Gastroesophageal sphincter (tissue), 4 donors: ENCODE results near the gene OCA2. TPM values are rescaled to one million over a fixed set of nuclear protein-coding genes. Genes with fewer than 3 reads are reported as not detected.

Experiments used
- ATAC-seq: fragments of 150-250 bp; one replicate; pipeline ENCODE4 v1.9.1; 2016; ENCODE audit warnings: mild to moderate bottlenecking, moderate library complexity
- H3K27ac ChIP-seq, 4 donors: fragments of 200-600 bp; sonication (generic) in 3 of 4; 1 replicate in 3 of 4; 2 replicates in 1 of 4; pipeline ENCODE4 v1.5.1; 2016 to 2019
- H3K27me3 ChIP-seq: fragments of 200-600 bp; sonication (generic); one replicate; pipeline ENCODE4 v1.5.1; 2019
- H3K36me3 ChIP-seq, 2 donors: fragments of 200-600 bp; sonication (generic); one replicate each; pipeline ENCODE4 v1.5.1; 2019; ENCODE audit warnings: control low read depth in 1 of 2
- H3K4me1 ChIP-seq, 3 donors: fragments of 200-600 bp; sonication (generic); 1 replicate in 2 of 3; 2 replicates in 1 of 3; pipeline ENCODE4 v1.5.1; 2016 to 2019; ENCODE audit warnings: control low read depth in 2 of 3
- H3K4me3 ChIP-seq, 2 donors: fragments of 200-600 bp; sonication (generic); one replicate each; pipeline ENCODE4 v1.5.1; 2019; ENCODE audit warnings: mild to moderate bottlenecking in 1 of 2, moderate library complexity in 1 of 2
- H3K9me3 ChIP-seq, 3 donors: fragments of 200-600 bp; sonication (generic); one replicate each; pipeline ENCODE4 v1.5.1; 2017 to 2019; ENCODE audit warnings: control low read depth in 2 of 3
- EP300 ChIP-seq: sonication (generic); formaldehyde crosslinking; IDR thresholded peaks from one replicate; pipeline ENCODE4 v1.6.1; 2017; ENCODE audit warnings: antibody characterized with exemption, mild to moderate bottlenecking
- POLR2A ChIP-seq, 2 donors: fragments of 450-650 bp; IDR thresholded peaks; one replicate each; pipeline ENCODE4 v1.6.1; 2017; ENCODE audit warnings: antibody characterized with exemption in 2 of 2, mild to moderate bottlenecking in 2 of 2, moderate library complexity in 1 of 2
- POLR2AphosphoS5 ChIP-seq: sonication (generic); formaldehyde crosslinking; IDR thresholded peaks from one replicate; pipeline ENCODE4 v1.6.1; 2017; ENCODE audit warnings: antibody characterized with exemption
- WGBS, 2 donors: methylation state at CpG; one replicate each; pipeline ENCODE4 v1.1.5; 2018; ENCODE audit warnings: low coverage in 1 of 2; 5-methylcytosine and 5-hydroxymethylcytosine counted together
- total RNA-seq, 4 donors: library from RNA; depleted of rRNA; stranded (reverse); fragments of >200 nt; gene quantifications; one replicate each; pipeline ENCODE4 v1.1.0, GENCODE V29; 2016
- TF ChIP-seq, protein P1 (sequence below), 4 experiments: fragments of 200-600 bp in 2 of 4; fragments of 450-650 bp in 2 of 4; sonication (generic) in 1 of 4; IDR thresholded peaks; one replicate each; pipeline ENCODE4 v1.5.1; 2017 to 2019; ENCODE audit warnings: antibody characterized with exemption in 4 of 4, mild to moderate bottlenecking in 2 of 4, moderate library complexity in 2 of 4

The OCA2 gene
- total RNA-seq, 4 donors from 2014 or later = 0.40 to 2.0 (median 1.1) TPM; not detected in 1

DNA sequence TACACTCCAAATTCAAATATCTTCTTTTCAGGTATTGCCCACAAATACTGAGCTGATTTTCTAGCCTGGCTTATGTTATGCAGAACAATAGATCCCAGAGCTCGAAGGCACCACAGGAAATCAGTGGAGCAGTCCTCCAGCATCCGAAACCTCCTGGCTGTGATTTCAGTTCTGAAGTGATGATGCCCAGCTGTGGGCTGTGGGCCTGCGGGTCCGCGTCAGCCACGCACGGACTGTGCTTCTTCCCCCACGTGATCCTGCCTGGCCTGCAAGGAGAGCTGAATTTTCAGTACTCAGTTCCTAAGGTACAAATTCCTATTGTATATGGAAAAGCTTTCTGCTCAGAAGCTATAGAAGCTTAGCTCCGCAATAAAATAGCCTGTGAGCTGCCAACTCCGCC lies 96.2 kb downstream of the OCA2 start:
- H3K9me3 ChIP-seq = no peaks in the 10 kb centered on the region
- no peak for ATAC-seq
- H3K27ac ChIP-seq = no peak overlapping the region
- H3K4me1 ChIP-seq = no peaks in the 10 kb centered on the region
- no peak for TF ChIP-seq EP300
- TF ChIP-seq, protein P1, sequence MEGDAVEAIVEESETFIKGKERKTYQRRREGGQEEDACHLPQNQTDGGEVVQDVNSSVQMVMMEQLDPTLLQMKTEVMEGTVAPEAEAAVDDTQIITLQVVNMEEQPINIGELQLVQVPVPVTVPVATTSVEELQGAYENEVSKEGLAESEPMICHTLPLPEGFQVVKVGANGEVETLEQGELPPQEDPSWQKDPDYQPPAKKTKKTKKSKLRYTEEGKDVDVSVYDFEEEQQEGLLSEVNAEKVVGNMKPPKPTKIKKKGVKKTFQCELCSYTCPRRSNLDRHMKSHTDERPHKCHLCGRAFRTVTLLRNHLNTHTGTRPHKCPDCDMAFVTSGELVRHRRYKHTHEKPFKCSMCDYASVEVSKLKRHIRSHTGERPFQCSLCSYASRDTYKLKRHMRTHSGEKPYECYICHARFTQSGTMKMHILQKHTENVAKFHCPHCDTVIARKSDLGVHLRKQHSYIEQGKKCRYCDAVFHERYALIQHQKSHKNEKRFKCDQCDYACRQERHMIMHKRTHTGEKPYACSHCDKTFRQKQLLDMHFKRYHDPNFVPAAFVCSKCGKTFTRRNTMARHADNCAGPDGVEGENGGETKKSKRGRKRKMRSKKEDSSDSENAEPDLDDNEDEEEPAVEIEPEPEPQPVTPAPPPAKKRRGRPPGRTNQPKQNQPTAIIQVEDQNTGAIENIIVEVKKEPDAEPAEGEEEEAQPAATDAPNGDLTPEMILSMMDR (IDR thresholded peaks at IDR 0.05) = no peak
- no peak for TF ChIP-seq POLR2AphosphoS5
- no peak for TF ChIP-seq POLR2A (IDR thresholded peaks at IDR 0.05)
- H3K36me3 ChIP-seq = no peaks in the 10 kb centered on the region
- no peaks in the 10 kb centered on the region for H3K27me3 ChIP-seq
- H3K4me3 ChIP-seq = no peak overlapping the region
- WGBS, 2 donors = 55 to 70% methylated on average over 2 to 5 of the region's 10 CpGs

DNA sequence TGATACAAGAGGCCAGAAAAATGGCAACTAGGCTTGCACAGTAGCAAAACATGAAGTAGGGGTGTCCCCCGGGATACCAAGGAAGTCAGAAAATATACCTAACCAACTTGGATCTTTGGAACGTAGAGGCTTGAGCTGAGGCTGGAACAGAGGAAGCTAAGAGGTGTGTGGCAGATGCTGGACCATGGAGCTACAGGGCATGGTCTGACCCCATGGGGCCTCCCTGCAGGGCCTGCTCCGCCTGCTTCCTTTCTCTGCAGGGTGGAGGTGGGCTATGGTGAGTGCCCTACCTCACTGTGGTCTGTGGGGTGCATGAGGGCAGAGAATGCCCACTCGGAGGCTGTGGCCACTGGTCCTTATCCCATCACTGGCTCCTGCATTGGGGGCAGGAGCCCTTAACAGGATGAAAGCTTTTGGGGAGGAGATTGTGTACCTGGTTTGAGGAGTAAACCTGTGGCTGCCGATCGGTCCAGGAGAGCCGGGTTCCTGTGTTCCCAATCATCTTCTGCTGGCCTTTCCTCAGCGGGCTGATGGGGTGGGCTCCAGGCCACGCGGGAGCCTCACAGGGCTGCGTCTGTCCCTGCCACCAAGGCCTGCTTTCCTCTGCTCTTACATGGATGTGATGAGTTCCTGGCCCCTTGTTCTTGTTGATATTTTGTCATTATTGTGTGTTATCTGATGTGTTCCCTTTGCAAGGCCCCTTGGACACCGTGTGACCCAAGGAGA lies 96.8 kb downstream of the OCA2 start:
- 75% methylated on average over 8 of the region's 12 CpGs; no CpG with 5 or more reads in 1 of the 2 donors for WGBS, 2 donors
- ATAC-seq = no peak

DNA sequence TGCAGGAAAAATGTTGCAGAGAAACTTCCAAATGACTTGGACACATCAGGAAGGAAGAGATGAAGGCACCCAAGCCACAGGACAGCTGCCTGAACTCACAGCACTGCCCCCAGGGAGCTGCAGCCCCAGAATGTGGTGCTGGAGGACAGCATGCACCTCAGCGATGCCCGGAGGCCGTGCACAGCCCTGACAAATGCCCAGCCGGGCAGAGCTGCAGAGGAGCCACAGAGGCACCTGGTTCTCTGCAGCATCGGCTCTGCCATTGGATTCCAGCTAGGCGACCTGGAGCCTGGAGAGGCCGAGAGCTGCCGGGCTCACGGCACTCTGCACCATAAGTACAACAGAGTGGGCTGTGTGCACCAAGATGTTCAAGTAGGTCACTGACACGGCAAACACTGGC lies 97.5 kb downstream of the OCA2 start:
- WGBS, 2 donors = 62 to 83% methylated on average over 4 to 5 of the region's 10 CpGs
- TF ChIP-seq, protein P1 (IDR thresholded peaks at IDR 0.05) = no peak
- TF ChIP-seq POLR2AphosphoS5 (no peak), POLR2A (IDR thresholded peaks at IDR 0.05) (no peak), EP300 (no peak)
- Histone ChIP-seq H3K27me3 (no peaks in the 10 kb centered on the region), H3K9me3 (no peaks in the 10 kb centered on the region), H3K4me1 (no peaks in the 10 kb centered on the region), H3K36me3 (no peaks in the 10 kb centered on the region), H3K27ac (no peak overlapping the region), H3K4me3 (no peak overlapping the region)
- no peak for ATAC-seq

More for the DNA sequence above, 96.8 kb downstream of the OCA2 start:
- Histone ChIP-seq H3K4me1 (no peaks in the 10 kb centered on the region), H3K27me3 (no peaks in the 10 kb centered on the region), H3K4me3 (no peak overlapping the region), H3K9me3 (no peaks in the 10 kb centered on the region), H3K36me3 (no peaks in the 10 kb centered on the region), H3K27ac (no peak overlapping the region)
- TF ChIP-seq, protein P1 (IDR thresholded peaks at IDR 0.05) = no peak
- TF ChIP-seq EP300 (no peak), POLR2A (IDR thresholded peaks at IDR 0.05) (no peak), POLR2AphosphoS5 (no peak)

DNA sequence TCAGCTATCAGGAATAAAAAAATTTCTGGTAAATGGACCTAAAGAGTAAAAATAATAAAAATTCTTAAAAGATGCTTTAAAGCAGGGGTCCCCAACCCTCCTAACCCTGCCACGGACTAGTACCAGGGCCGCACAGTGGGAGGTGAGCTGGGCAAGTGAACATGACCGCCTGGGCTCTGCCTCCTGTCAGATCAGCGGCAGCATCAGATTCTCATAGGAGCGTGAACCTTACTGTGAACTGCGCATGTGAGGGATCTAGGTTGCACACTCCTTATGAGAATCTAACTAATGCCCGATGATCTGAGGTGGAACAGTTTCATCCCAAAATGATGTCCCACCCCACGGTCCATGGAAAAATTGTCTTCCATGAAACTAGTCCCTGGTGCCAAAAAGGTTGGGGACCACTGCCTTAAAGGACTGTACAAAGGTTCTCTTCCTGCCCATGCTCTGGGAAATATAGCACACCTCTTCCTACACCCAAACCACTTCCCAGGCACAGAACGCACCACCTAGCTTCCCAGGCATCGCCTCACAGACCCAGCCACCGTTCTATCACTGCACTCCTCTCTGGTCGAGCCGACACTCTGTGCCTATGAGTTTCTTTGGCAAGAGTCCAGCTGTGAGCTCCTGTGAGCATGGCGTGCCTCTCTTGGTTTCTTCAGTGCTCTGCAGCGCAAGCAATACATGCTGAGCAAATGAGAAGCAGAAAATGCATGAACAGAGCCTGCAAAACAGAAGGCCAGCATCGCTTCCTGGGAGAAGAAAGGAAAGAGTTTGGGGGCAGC lies 104.9 kb downstream of the OCA2 start:
- no peak overlapping the region for H3K27ac ChIP-seq
- TF ChIP-seq POLR2A (IDR thresholded peaks at IDR 0.05) = no peak
- TF ChIP-seq, protein P1 (IDR thresholded peaks at IDR 0.05) = no peak
- no peak for TF ChIP-seq EP300
- no peak for TF ChIP-seq POLR2AphosphoS5
- no peak overlapping the region for H3K4me3 ChIP-seq
- H3K36me3 ChIP-seq = no peaks in the 10 kb centered on the region
- 74 to 90% methylated on average over 11 to 14 of the region's 16 CpGs for WGBS, 2 donors
- H3K4me1 ChIP-seq = no peaks in the 10 kb centered on the region
- peaks cover 14% of the 10 kb centered on the region for H3K27me3 ChIP-seq
- no peaks in the 10 kb centered on the region for H3K9me3 ChIP-seq
- ATAC-seq = no peak
